ENCODE measurements around the gene STPG2.

GRCh38 chr4:97778174-97778573 lies 365.1 kb downstream of the STPG2 start:
- TF ChIP-seq POLR2A (IDR thresholded peaks at IDR 0.05) (no peak), CTCF (IDR thresholded peaks at IDR 0.05) (no peak)
